Thyroid gland (tissue), 4 donors: ENCODE data around the gene EXOSC6. TPM values are rescaled to one million over a fixed set of nuclear protein-coding genes. Genes with fewer than 3 reads are reported as not detected.
"Not testable (repeated sequence)": the region's sequence is repeated elsewhere in the genome, so short reads cannot be mapped to it uniquely, and the experiment has no call there.

ENCODE experiments used
- DNase-seq, 2 donors: peaks; one replicate each; pipeline ENCODE4 v3.0.0-alpha.2; 2019
- H3K27ac ChIP-seq, 3 donors: fragments of 200-600 bp; sonication (generic); 1 replicate in 2 of 3; 2 replicates in 1 of 3; pipeline ENCODE4 v1.5.1; 2016 to 2019; ENCODE audit warnings: mild to moderate bottlenecking in 1 of 3, moderate library complexity in 1 of 3
- H3K27me3 ChIP-seq: fragments of 200-600 bp; sonication (generic); one replicate; pipeline ENCODE4 v1.5.1; 2019
- H3K36me3 ChIP-seq, 2 donors: fragments of 200-600 bp; sonication (generic); one replicate each; pipeline ENCODE4 v1.5.1; 2016 to 2019
- H3K4me1 ChIP-seq, 2 donors: fragments of 200-600 bp; sonication (generic); one replicate each; pipeline ENCODE4 v1.5.1; 2017 to 2019
- H3K4me3 ChIP-seq, 3 donors: fragments of 200-600 bp; sonication (generic); replicated peaks in 1 of 3; 1 replicate in 2 of 3; 2 replicates in 1 of 3; pipeline ENCODE4 v1.5.1; 2016; ENCODE audit warnings: mild to moderate bottlenecking in 1 of 3
- H3K9me3 ChIP-seq: fragments of 200-600 bp; sonication (generic); one replicate; pipeline ENCODE4 v1.5.1; 2017
- WGBS, 2 donors: methylation state at CpG; one replicate each; pipeline ENCODE4 v1.1.5; 2017; 5-methylcytosine and 5-hydroxymethylcytosine counted together
- intact Hi-C: fragments of 100-400 bp; cut with DNase I; formaldehyde crosslinking; loops from one replicate; pipeline ENCODE4 v1.15.1; 2023
- total RNA-seq, 4 donors: library from RNA; depleted of rRNA; stranded (reverse); fragments of >200 nt; gene quantifications; one replicate each; pipeline ENCODE4 v1.2.3, GENCODE V29; 2016

EXOSC6 gene
- total RNA-seq, 4 donors from 2014 or later, result 22.5 to 47.7 (median 24.3) TPM

- H3K27ac ChIP-seq, H3K4me3 ChIP-seq, H3K27me3 ChIP-seq, H3K9me3 ChIP-seq, DNase-seq, H3K36me3 ChIP-seq, H3K4me1 ChIP-seq, intact Hi-C loops: not testable (repeated sequence)
Measured at GRCh38 chr16:70226024-70226423, 25.7 kb downstream of the EXOSC6 start.

DNA sequence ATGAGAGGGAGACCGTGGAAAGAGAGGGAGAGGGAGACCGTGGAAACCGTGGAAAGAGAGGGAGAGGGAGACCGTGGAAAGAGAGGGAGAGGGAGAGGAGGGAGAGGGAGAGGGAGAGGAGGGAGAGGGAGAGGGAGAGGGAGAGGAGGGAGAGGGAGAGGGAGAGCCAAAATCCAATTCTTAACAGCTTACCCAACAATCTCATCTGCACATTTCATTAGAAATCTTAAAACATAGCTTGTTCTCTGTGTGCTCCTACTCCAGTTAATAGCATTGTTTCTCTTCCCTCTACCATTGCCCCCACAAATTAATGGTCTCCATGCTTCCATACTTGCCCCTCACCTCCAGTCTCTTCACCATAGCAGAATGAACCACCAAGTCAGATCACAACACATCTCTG, 26.3 kb downstream of the EXOSC6 start:
- 89 to 92% methylated on average over 4 of the region's 4 CpGs for WGBS, 2 donors
- H3K27me3 ChIP-seq, DNase-seq, H3K9me3 ChIP-seq, H3K27ac ChIP-seq, H3K4me3 ChIP-seq, intact Hi-C loops, H3K36me3 ChIP-seq, H3K4me1 ChIP-seq: not testable (repeated sequence)

DNA sequence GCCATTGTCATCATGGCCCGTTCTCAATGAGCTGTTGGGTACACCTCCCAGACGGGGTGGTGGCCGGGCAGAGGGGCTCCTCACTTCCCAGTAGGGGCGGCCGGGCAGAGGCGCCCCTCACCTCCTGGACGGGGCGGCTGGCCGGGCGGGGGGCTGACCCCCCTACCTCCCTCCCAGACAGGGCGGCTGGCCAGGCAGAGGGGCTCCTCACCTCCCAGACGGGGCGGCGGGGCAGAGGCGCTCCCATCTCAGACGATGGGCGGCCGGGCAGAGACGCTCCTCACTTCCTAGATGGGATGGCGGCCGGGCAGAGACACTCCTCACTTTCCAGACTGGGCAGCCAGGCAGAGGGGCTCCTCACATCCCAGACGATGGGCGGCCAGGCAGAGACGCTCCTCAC, 27.1 kb downstream of the EXOSC6 start:
- intact Hi-C loops, H3K9me3 ChIP-seq, H3K36me3 ChIP-seq, H3K27me3 ChIP-seq, H3K4me1 ChIP-seq, DNase-seq, H3K27ac ChIP-seq, H3K4me3 ChIP-seq: not testable (repeated sequence)
- 95% methylated on average over 6 of the region's 24 CpGs; no CpG with 5 or more reads in 1 of the 2 donors for WGBS, 2 donors

- H3K27ac ChIP-seq, H3K4me3 ChIP-seq, H3K36me3 ChIP-seq, H3K27me3 ChIP-seq, intact Hi-C loops, H3K9me3 ChIP-seq, DNase-seq, H3K4me1 ChIP-seq: not testable (repeated sequence)
- 63 to 67% methylated on average over 1 of the region's 3 CpGs for WGBS, 2 donors
Measured at GRCh38 chr16:70223971-70224513, 27.7 kb downstream of the EXOSC6 start.

DNA sequence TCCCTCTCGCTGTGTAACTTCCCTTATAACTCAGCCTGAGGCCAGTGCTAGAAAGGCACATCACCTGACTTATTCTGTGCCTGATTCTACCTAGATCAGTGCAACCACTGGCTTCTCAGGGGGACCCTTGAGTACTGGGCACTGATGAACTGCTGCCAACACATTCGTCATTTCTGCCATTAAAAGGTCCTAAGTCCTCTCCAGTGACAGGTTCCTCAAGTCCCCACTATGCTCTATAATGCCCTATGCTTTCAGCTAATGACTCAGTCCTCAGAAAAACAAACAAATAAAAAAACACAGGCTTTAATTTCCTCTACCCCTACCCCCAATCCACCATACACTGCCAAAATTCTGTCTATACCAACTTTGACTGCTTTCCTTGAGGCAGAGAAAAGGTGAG, 28.5 kb downstream of the EXOSC6 start:
- H3K9me3 ChIP-seq, H3K4me3 ChIP-seq, H3K36me3 ChIP-seq, H3K27ac ChIP-seq, DNase-seq, intact Hi-C loops, H3K4me1 ChIP-seq, H3K27me3 ChIP-seq: not testable (repeated sequence)
- WGBS, 2 donors, result 67% methylated on average over 1 of the region's 2 CpGs; no CpG with 5 or more reads in 1 of the 2 donors

GRCh38 chr16:70222574-70222973, 29.2 kb downstream of the EXOSC6 start:
- H3K27me3 ChIP-seq, DNase-seq, H3K9me3 ChIP-seq, H3K4me3 ChIP-seq, H3K27ac ChIP-seq, intact Hi-C loops, H3K4me1 ChIP-seq, H3K36me3 ChIP-seq: not testable (repeated sequence)
- WGBS, 2 donors, result 49 to 73% methylated on average over 2 of the region's 2 CpGs

- 88 to 96% methylated on average over 2 of the region's 2 CpGs for whole genome bisulfite sequencing, 2 donors
- H3K27me3 ChIP-seq, DNase-seq, H3K9me3 ChIP-seq, H3K27ac ChIP-seq, H3K36me3 ChIP-seq, H3K4me1 ChIP-seq, intact Hi-C loops, H3K4me3 ChIP-seq: not testable (repeated sequence)
Measured at GRCh38 chr16:70218586-70218985, 33.2 kb downstream of the EXOSC6 start.

DNA sequence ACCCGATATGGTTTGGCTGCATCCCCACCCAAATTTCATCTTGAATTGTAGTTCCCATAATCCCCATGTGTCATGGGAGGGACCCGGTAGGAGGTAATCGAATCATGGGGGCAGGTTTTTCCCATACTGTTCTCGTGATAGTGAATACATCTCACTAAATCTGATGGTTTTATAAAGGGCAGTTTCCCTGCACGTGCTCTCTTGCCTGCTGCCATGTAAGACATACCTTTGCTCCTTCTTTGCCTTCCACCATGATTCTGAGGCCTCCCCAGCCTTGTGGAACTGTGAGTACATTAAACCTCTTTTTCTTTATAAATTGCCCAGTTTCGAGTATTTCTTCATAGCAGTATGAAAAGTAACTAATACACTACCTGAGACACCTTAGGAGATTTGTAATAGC, 45.4 kb downstream of the EXOSC6 start:
- H3K9me3 ChIP-seq, H3K27me3 ChIP-seq, H3K4me1 ChIP-seq, H3K36me3 ChIP-seq, DNase-seq, H3K27ac ChIP-seq, H3K4me3 ChIP-seq, intact Hi-C loops: not testable (repeated sequence)
- 92 to 96% methylated on average over 3 to 6 of the region's 6 CpGs for WGBS, 2 donors

DNA sequence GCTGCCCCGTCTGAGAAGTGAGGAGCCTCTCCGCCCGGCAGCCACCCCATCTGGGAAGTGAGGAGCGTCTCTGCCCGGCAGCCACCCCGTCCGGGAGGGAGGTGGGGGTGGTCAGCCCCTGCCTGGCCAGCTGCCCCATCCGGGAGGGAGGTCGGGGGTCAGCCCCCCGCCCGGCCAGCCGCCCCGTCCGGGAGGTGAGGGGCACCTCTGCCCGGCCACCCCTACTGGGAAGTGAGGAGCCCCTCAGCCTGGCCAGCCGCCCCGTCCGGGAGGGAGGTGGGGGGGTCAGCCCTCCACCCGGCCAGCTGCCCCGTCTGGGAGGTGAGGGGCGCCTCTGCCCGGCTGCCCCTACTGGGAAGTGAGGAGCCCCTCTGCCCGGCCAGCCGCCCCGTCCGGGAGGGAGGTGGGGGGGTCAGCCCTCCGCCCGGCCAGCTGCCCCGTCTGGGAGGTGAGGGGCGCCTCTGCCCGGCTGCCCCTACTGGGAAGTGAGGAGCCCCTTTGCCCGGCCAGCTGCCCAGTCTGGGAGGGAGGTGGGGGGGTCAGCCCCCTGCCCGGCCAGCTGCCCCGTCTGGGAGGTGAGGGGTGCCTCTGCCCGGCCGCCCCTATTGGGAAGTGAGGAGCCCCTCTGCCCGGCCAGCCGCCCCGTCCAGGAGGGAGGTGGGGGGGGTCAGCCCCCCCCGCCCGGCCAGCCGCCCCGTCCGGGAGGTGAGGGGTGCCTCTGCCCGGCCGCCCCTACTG, 46.9 kb downstream of the EXOSC6 start:
- H3K27me3 ChIP-seq, H3K27ac ChIP-seq, DNase-seq, H3K4me3 ChIP-seq, H3K4me1 ChIP-seq, intact Hi-C loops, H3K36me3 ChIP-seq, H3K9me3 ChIP-seq: not testable (repeated sequence)
- WGBS, 2 donors, result 100% methylated on average over 3 of the region's 46 CpGs; no CpG with 5 or more reads in 1 of the 2 donors

DNA sequence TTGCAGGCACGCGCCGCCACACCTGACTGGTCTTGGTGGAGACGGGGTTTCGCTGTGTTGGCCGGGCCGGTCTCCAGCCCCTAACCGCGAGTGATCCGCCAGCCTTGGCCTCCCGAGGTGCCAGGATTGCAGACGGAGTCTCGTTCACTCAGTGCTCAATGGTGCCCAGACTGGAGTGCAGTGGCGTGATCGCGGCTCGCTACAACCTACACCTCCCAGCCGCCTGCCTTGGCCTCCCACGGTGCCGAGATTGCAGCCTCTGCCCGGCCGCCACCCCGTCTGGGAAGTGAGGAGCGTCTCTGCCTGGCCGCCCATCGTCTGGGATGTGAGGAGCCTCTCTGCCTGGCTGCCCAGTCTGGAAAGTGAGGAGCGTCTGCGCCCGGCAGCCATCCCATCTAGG, 47.7 kb downstream of the EXOSC6 start:
- H3K27ac ChIP-seq, H3K4me1 ChIP-seq, H3K4me3 ChIP-seq, intact Hi-C loops, H3K9me3 ChIP-seq, H3K36me3 ChIP-seq, DNase-seq, H3K27me3 ChIP-seq: not testable (repeated sequence)
- WGBS, 2 donors, result no CpG with 5 or more reads among the region's 29 CpGs

- H3K27ac ChIP-seq, H3K4me1 ChIP-seq, H3K27me3 ChIP-seq, H3K36me3 ChIP-seq, intact Hi-C loops, H3K9me3 ChIP-seq, H3K4me3 ChIP-seq: not testable (repeated sequence)
- peak; percentile 27 to 38 for DNase-seq
- WGBS, 2 donors, result 25 to 37% methylated on average over 4 to 6 of the region's 7 CpGs
Measured at GRCh38 chr16:70203508-70203907, 48.2 kb downstream of the EXOSC6 start.

- not testable (repeated sequence) for H3K4me1 ChIP-seq
- WGBS, 2 donors, result 87 to 88% methylated on average over 7 to 8 of the region's 8 CpGs
Measured at GRCh38 chr16:70200063-70200462, 51.7 kb downstream of the EXOSC6 start.

GRCh38 chr16:70199170-70199569, 52.6 kb downstream of the EXOSC6 start:
- 65 to 73% methylated on average over 7 to 9 of the region's 9 CpGs for WGBS, 2 donors
- H3K27ac ChIP-seq, result peak overlapping the region in 1 of 3 donors; percentile 66
- DNase-seq, H3K9me3 ChIP-seq, H3K4me3 ChIP-seq, H3K4me1 ChIP-seq, H3K27me3 ChIP-seq, intact Hi-C loops, H3K36me3 ChIP-seq: not testable (repeated sequence)

More at GRCh38 chr16:70200063-70200462, 51.7 kb downstream of the EXOSC6 start:
- H3K4me3 ChIP-seq, intact Hi-C loops, H3K27ac ChIP-seq, DNase-seq, H3K9me3 ChIP-seq, H3K27me3 ChIP-seq, H3K36me3 ChIP-seq: not testable (repeated sequence)
